Measurements from ENCODE around the gene GM2A.

GRCh38 chr5:151257731-151258181 lies 4.8 kb downstream of the GM2A start:
- TF ChIP-seq SMC3 (conservative IDR thresholded peaks at IDR 0.05; ENCODE audit: poor library complexity) (no peak), CTCF (IDR thresholded peaks at IDR 0.05; ENCODE audit: poor library complexity, severe bottlenecking) (no peak), EZH2 (IDR thresholded peaks at IDR 0.05; ENCODE audit: borderline replicate concordance, insufficient read depth, low read length, poor library complexity, severe bottlenecking) (no peak), MXI1 (conservative IDR thresholded peaks at IDR 0.05; ENCODE audit: poor library complexity, severe bottlenecking) (no peak), TAF1 (IDR thresholded peaks at IDR 0.05; ENCODE audit: low read depth) (no peak), POLR2AphosphoS5 (IDR thresholded peaks at IDR 0.05) (no peak), REST (IDR thresholded peaks at IDR 0.05; ENCODE audit: borderline replicate concordance) (no peak), RAD21 (conservative IDR thresholded peaks at IDR 0.05) (no peak)
